ENCODE results near the gene UBTFL1. TPM values are rescaled to one million over a fixed set of nuclear protein-coding genes. Genes with fewer than 3 reads are reported as not detected.
"Not testable (repeated sequence)": the region's sequence is repeated elsewhere in the genome, so short reads cannot be mapped to it uniquely, and the experiment has no call there.

The UBTFL1 gene
- total RNA-seq (2021) (not detected in 3 replicates), Bru-seq, nascent RNA (not detected)
- long read RNA-seq, experiment 1 = 0 reads
- long read RNA-seq, experiment 2 = 0 reads
- long read RNA-seq, experiment 3 = 0 reads

- H3K27ac Mint-ChIP-seq; POLR2A ChIA-PET; H3K4me1 Mint-ChIP-seq; H3K4me3 Mint-ChIP-seq; H3K9me3 Mint-ChIP-seq; ATAC-seq; DNase-seq (ENCODE audit: low spot score); CTCF ChIA-PET; H3K36me3 Mint-ChIP-seq; H3K27me3 Mint-ChIP-seq (ENCODE audit: low read depth): not testable (repeated sequence)
Measured at GRCh38 chr11:90085650-90086049, at the start of gene UBTFL1. Gene UBTFL1 (plus strand): TSS chr11:90085950. CDS start chr11:90085950, 0 bp downstream.

GRCh38 chr11:90051591-90052209 lies 34.0 kb upstream of the UBTFL1 start:
- H3K9me3 Mint-ChIP-seq; H3K27ac Mint-ChIP-seq; H3K27me3 Mint-ChIP-seq (ENCODE audit: low read depth); H3K4me1 Mint-ChIP-seq; CTCF ChIA-PET; H3K36me3 Mint-ChIP-seq; POLR2A ChIA-PET; H3K4me3 Mint-ChIP-seq: not testable (repeated sequence)
- ATAC-seq = peak; percentile 67
- peak; percentile 54 for DNase-seq (ENCODE audit: low spot score)

GRCh38 chr11:90052311-90052710 lies 33.4 kb upstream of the UBTFL1 start:
- peak; percentile 54 for DNase-seq (ENCODE audit: low spot score)
- peak overlapping the region; percentile 56 for H3K4me3 Mint-ChIP-seq
- H3K9me3 Mint-ChIP-seq; POLR2A ChIA-PET; H3K4me1 Mint-ChIP-seq; H3K27ac Mint-ChIP-seq; H3K36me3 Mint-ChIP-seq; CTCF ChIA-PET; H3K27me3 Mint-ChIP-seq (ENCODE audit: low read depth): not testable (repeated sequence)
- peak; percentile 81 for ATAC-seq

DNA sequence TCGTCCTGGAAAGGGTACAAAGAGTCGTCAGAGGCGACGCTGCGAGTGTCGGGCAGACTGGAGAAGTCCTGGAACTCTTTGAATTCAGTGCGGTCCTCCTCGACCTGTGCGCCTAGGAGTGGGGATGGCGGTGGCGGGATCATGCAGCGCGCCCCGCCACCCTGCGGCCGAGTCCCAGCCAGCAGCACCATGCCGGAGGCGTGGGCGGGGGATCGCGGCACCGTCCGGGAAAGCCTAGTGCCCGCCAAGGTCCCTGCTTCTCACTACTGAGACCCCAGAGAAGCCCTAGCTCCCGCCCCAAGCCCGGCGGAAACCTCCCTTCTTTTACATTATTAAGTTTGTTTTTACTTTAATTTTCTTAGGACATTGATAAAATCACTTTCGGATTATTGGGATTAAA lies 32.2 kb upstream of the UBTFL1 start:
- H3K27me3 Mint-ChIP-seq (ENCODE audit: low read depth); H3K4me1 Mint-ChIP-seq; H3K4me3 Mint-ChIP-seq; CTCF ChIA-PET; H3K9me3 Mint-ChIP-seq; H3K36me3 Mint-ChIP-seq; H3K27ac Mint-ChIP-seq; POLR2A ChIA-PET: not testable (repeated sequence)
- DNase-seq (ENCODE audit: low spot score) (peak; percentile 7), ATAC-seq (peak; percentile 51)

- H3K4me1 Mint-ChIP-seq; H3K27me3 Mint-ChIP-seq (ENCODE audit: low read depth); H3K27ac Mint-ChIP-seq; H3K4me3 Mint-ChIP-seq; H3K36me3 Mint-ChIP-seq; H3K9me3 Mint-ChIP-seq; DNase-seq (ENCODE audit: low spot score); ATAC-seq; CTCF ChIA-PET; POLR2A ChIA-PET: not testable (repeated sequence)
Measured at GRCh38 chr11:90088731-90089130, 3.0 kb downstream of the UBTFL1 start.

GRCh38 chr11:90095230-90095924 lies 9.6 kb downstream of the UBTFL1 start:
- ATAC-seq; H3K27me3 Mint-ChIP-seq (ENCODE audit: low read depth); H3K36me3 Mint-ChIP-seq; H3K4me1 Mint-ChIP-seq; POLR2A ChIA-PET; CTCF ChIA-PET; DNase-seq (ENCODE audit: low spot score); H3K9me3 Mint-ChIP-seq; H3K27ac Mint-ChIP-seq: not testable (repeated sequence)
- peak overlapping the region; percentile 56 for H3K4me3 Mint-ChIP-seq

DNA sequence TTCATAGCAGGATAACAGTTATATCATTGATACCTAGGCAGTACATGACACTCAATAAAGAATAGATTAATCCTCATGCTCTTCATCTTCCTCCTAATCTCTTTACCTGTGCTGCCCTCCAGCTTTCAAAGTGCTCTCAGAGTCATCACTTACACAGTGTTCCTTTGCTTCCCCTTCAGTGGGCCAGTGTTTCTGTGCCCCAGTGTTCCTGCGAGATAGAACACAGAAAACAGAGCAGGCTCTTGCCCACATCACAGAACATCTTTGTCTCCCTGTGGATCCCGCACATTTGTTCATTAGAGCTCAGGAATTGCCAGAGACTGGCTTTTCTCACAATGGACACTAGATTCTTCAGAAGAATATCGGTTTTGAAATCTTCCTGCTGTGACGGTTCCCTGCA lies 12.5 kb downstream of the UBTFL1 start:
- DNase-seq (ENCODE audit: low spot score); H3K9me3 Mint-ChIP-seq; H3K4me3 Mint-ChIP-seq; H3K27me3 Mint-ChIP-seq (ENCODE audit: low read depth); H3K36me3 Mint-ChIP-seq; H3K4me1 Mint-ChIP-seq; H3K27ac Mint-ChIP-seq; ATAC-seq; CTCF ChIA-PET; POLR2A ChIA-PET: not testable (repeated sequence)

DNA sequence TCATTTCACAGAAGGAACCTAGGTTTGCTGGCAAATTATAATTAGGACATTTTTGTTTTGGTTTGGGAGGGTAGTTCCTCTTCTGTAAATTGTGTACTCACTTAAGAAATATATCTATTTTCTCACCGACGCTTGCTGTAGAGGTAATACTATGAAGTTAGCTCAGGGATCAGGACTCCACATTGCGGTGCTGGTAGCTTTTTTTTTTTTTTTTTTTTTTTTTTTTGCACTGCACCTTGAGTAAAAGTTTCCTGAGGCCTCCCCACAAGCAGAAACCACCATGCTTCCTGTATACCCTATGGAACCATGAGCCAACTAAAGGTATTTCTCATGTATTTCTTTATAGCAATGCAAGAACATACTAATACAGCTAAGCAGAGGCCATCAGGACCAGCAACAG lies 14.7 kb downstream of the UBTFL1 start:
- no peak for DNase-seq (ENCODE audit: low spot score)
- TF ChIP-seq, protein P1, sequence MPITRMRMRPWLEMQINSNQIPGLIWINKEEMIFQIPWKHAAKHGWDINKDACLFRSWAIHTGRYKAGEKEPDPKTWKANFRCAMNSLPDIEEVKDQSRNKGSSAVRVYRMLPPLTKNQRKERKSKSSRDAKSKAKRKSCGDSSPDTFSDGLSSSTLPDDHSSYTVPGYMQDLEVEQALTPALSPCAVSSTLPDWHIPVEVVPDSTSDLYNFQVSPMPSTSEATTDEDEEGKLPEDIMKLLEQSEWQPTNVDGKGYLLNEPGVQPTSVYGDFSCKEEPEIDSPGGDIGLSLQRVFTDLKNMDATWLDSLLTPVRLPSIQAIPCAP (CRISPR knock-in tag; IDR thresholded peaks at IDR 0.05) = no peak
- Mint-ChIP-seq H3K4me1 (peaks cover 2% of the 10 kb centered on the region; the same call in 1 of the 2 replicates), H3K27ac (no peak overlapping the region), H3K27me3 (ENCODE audit: low read depth) (no peaks in the 10 kb centered on the region), H3K4me3 (no peak overlapping the region), H3K36me3 (no peaks in the 10 kb centered on the region), H3K9me3 (peaks cover 1% of the 10 kb centered on the region)
- no peak for ATAC-seq
- POLR2A ChIA-PET = no interaction called here
- CTCF ChIA-PET = no interaction called here

DNA sequence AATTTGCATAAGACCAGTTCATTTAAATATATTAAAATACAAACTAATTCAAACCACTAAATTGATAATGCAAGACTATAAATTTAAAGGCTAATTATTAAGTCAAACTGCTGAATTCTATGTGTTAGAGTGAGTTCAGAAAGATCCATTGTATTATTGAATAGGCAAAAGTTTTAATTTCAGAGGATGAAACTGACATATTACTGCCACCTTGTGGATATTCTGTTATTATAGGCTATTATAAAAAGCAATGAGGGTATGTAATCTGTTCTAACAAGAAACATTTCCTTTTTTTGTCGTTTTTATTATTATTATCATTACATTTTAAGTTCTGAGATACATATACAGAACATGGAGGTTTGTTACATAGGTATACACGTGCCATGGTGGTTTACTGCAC lies 27.8 kb downstream of the UBTFL1 start:
- CTCF ChIA-PET = no interaction called here
- Mint-ChIP-seq H3K27me3 (ENCODE audit: low read depth) (no peaks in the 10 kb centered on the region), H3K27ac (no peak overlapping the region)
- TF ChIP-seq, protein P2, sequence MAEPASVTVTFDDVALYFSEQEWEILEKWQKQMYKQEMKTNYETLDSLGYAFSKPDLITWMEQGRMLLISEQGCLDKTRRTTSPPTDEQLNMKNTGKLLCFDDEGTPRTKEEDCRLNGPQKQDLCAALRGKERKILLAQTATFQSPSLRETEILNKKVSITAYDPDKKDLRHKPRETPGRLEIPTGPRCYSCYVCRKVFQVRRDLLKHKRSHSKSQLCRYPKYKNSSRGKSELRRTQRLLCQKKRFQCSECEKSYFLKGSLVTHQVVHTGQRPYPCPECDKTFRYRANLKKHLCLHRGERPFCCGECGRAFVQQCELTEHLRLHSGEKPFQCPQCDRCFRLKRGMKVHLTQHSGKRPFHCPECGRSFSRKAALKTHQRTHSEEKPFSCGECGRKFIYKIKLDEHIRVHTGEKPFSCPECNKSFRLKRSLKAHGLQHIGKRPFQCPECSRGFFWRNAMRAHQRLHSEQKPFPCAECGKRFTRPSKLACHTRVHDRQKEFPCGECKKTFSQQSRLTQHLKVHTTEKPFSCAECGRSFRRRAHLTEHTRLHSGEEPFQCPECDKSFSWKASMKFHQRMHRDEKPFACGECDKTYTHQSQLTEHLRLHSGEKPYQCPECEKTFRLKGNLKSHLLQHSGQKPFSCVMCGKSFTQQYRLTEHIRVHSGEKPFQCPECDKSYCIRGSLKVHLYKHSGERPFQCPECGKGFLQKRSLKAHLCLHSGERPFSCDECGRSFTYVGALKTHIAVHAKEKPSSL (CRISPR knock-in tag; conservative IDR thresholded peaks at IDR 0.05) = no peak
- TF ChIP-seq JUN (CRISPR knock-in tag; IDR thresholded peaks at IDR 0.05) (no peak), TCF7 (CRISPR knock-in tag; IDR thresholded peaks at IDR 0.05; ENCODE audit: low read depth) (no peak)
- TF ChIP-seq, protein P3, sequence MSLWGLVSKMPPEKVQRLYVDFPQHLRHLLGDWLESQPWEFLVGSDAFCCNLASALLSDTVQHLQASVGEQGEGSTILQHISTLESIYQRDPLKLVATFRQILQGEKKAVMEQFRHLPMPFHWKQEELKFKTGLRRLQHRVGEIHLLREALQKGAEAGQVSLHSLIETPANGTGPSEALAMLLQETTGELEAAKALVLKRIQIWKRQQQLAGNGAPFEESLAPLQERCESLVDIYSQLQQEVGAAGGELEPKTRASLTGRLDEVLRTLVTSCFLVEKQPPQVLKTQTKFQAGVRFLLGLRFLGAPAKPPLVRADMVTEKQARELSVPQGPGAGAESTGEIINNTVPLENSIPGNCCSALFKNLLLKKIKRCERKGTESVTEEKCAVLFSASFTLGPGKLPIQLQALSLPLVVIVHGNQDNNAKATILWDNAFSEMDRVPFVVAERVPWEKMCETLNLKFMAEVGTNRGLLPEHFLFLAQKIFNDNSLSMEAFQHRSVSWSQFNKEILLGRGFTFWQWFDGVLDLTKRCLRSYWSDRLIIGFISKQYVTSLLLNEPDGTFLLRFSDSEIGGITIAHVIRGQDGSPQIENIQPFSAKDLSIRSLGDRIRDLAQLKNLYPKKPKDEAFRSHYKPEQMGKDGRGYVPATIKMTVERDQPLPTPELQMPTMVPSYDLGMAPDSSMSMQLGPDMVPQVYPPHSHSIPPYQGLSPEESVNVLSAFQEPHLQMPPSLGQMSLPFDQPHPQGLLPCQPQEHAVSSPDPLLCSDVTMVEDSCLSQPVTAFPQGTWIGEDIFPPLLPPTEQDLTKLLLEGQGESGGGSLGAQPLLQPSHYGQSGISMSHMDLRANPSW (CRISPR knock-in tag; conservative IDR thresholded peaks at IDR 0.05; ENCODE audit: low read depth) = no peak

More for the DNA sequence above, 27.8 kb downstream of the UBTFL1 start:
- DNase-seq (ENCODE audit: low spot score) (no peak), ATAC-seq (no peak)
- H3K4me3 Mint-ChIP-seq = no peak overlapping the region
- H3K36me3 Mint-ChIP-seq = no peaks in the 10 kb centered on the region
- POLR2A ChIA-PET = no interaction called here
- no peaks in the 10 kb centered on the region for H3K9me3 Mint-ChIP-seq
- H3K4me1 Mint-ChIP-seq = no peaks in the 10 kb centered on the region

Data from WTC11 (cell line).